HG03457 (cell line): ENCODE data around the gene GSG1.
"Not testable (repeated sequence)": the region's sequence is repeated elsewhere in the genome, so short reads cannot be mapped to it uniquely, and the experiment has no call there.

Experiments used
- ATAC-seq: cut with Tn5 transposase; IDR thresholded peaks from one replicate; pipeline ENCODE4 v1.9.1; 2021; ENCODE audit warnings: moderate number of reproducible peaks; ENCODE audit not compliant: unreplicated experiment

The GSG1 gene

DNA sequence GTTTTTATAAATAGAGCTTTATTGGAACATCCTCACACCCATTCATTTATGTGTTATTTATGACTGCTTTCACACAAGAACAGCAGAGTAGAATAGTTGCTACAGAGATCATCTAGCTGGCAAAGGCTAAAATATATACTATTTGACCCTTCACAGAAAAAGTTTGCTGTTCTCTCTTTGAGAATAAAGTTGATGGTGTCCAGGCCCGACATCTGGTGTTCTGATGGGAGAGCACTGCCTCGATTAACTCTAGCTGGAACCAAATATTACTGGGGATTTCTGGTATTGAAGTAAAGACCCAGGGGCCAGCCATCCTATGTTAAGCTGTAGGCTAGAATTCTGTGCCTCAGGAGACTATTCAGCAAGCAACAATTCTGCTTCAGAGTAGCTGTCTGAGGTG is 37.5 kb downstream of the GSG1 start:
- no peak for ATAC-seq

- no peak for ATAC-seq
Observed at GRCh38 chr12:13062669-13063068, 40.8 kb downstream of the GSG1 start.

DNA sequence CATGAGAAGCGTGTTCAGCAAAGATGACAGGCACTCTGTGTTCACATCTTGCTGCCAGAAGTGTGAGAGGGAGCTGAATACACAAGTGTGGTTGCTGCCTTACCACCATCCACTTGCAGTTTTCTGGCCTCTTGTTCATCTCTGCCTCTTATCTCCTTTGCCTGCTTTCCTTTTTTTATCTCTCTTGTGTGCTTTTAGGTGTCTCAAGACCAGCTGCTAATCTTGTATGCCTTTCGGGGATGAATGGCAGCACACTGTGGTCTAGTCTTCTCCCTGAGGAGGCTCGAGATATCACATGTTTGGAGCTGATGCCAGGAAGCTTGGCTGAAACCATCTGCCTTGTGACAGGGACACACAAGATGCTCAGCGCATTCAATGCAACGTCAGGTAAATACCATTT is 42.1 kb downstream of the GSG1 start:
- ATAC-seq, result no peak

DNA sequence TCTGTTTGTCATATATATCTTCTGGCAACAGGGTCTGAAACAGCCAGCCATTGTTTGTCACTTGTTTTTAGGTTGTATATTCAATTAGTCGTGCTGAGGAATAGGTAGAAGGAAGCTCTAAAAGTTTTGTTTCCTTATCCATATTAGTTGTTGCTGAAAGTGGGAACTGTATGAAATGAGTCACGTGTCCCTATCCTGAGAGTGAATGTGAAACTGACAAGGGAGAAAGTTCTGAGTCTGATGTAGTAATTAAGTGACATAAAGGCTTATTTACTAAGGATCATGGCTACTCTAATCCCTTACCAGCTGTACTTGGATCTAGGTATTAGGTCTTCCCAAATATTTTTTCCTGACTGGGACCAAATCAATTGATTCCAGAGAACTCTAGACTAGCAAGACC is 42.9 kb downstream of the GSG1 start:
- ATAC-seq, result no peak

DNA sequence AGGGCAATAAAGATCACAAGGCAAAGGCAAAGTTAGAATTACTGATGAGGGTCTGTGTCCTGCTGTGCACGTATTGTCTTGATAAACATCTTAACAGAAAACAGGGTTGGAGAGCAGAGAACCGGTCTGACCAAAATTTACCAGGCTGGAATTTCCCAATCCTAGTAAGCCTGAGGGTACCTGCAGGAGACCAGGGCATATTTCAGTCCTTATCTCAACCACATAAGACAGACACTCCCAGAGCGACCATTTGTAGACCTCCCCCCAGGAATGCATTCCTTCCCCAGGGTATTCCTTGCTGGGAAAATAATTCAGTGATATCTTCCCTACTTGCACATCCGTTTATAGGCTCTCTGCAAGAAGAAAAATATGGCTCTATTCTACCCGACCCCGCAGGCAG is 49.9 kb downstream of the GSG1 start:
- not testable (repeated sequence) for ATAC-seq

GRCh38 chr12:13052421-13052820 is 51.0 kb downstream of the GSG1 start:
- ATAC-seq, result no peak

GRCh38 chr12:13049816-13050215 is 53.7 kb downstream of the GSG1 start:
- no peak for ATAC-seq

GRCh38 chr12:13046964-13047363 is 56.5 kb downstream of the GSG1 start:
- ATAC-seq, result no peak

- ATAC-seq, result no peak
Observed at GRCh38 chr12:13045816-13046215, 57.7 kb downstream of the GSG1 start.

GRCh38 chr12:13044906-13045299 is 58.6 kb downstream of the GSG1 start:
- no peak for ATAC-seq

GRCh38 chr12:13044002-13044905 is 59.2 kb downstream of the GSG1 start, which contains the start of gene FAM234B:
TSS of gene FAM234B (plus strand) at chr12:13044381. CDS start at chr12:13044404, 23 bp downstream.
- peak; percentile 70 for ATAC-seq

GRCh38 chr12:13042666-13043230 is 60.7 kb downstream of the GSG1 start:
- no peak for ATAC-seq

DNA sequence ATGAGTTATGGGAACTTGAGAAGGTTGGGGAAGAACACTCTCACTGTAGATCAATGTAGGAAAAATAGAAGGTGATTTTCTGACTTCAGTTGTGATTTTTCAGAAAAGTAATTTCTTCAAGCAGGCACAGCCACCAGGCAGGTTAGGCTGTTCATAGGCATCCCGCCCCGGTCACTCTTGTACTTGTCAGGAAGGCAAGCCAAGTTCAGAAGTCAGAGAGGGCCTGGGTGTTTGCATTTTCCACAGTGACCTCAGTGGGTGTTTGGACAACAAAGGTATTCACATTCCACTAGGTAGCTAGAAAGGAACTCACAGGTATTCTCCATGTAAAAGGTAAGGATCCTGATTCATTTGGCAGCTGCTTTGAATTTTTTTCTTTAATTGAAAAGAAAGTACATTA is 62.2 kb downstream of the GSG1 start:
- no peak for ATAC-seq

GRCh38 chr12:13039328-13039956 is 64.0 kb downstream of the GSG1 start:
- no peak for ATAC-seq

- ATAC-seq, result no peak
Observed at GRCh38 chr12:13038491-13039161, 64.8 kb downstream of the GSG1 start.

DNA sequence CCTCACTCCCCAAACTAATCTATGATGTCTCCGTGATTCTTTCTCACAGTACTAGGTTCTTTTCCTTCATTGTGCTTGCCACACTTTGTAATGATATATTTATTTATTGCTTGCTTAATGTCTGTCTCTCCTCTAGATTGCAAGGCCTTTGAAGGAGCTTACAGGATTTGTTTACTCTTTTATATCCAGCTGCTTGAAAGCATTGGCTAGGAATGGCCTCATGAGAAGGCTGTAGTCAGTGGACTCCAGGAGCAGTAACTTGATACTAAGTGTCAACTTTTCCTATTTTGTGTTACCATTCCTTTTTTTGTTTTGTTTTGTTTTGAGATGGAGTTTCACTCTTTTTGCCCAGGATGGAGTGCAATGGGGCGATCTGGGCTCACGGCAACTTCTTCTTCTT is 66.6 kb downstream of the GSG1 start:
- no peak for ATAC-seq

- not testable (repeated sequence) for ATAC-seq
Observed at GRCh38 chr12:13035335-13035734, 68.1 kb downstream of the GSG1 start.
